GM21825 (cell line): ENCODE measurements around the gene SLC27A6.

Experiments used
- ATAC-seq: cut with Tn5 transposase; IDR thresholded peaks from one replicate; pipeline ENCODE4 v1.9.1; 2021; ENCODE audit warnings: mild to moderate bottlenecking, moderate library complexity; ENCODE audit not compliant: unreplicated experiment

SLC27A6 gene

GRCh38 chr5:129061849-129062248, 96.6 kb downstream of the SLC27A6 start:
- ATAC-seq: no peak

GRCh38 chr5:129063483-129064113, 98.3 kb downstream of the SLC27A6 start:
- no peak for ATAC-seq

GRCh38 chr5:129065721-129066120, 100.4 kb downstream of the SLC27A6 start:
- no peak for ATAC-seq

- no peak for ATAC-seq
Observed at GRCh38 chr5:129067745-129068144, 102.5 kb downstream of the SLC27A6 start.

- no peak for ATAC-seq
Observed at GRCh38 chr5:129069292-129069691, 104.0 kb downstream of the SLC27A6 start.

- no peak for ATAC-seq
Observed at GRCh38 chr5:129073111-129073510, 107.8 kb downstream of the SLC27A6 start.

- ATAC-seq: no peak
Observed at GRCh38 chr5:129074903-129075302, 109.6 kb downstream of the SLC27A6 start.

GRCh38 chr5:129077433-129078075, 112.3 kb downstream of the SLC27A6 start:
- no peak for ATAC-seq

GRCh38 chr5:129078247-129078646, 113.0 kb downstream of the SLC27A6 start:
- no peak for ATAC-seq

- no peak for ATAC-seq
Observed at GRCh38 chr5:129078660-129079059, 113.4 kb downstream of the SLC27A6 start.

GRCh38 chr5:129079496-129079895, 114.2 kb downstream of the SLC27A6 start:
- no peak for ATAC-seq

- ATAC-seq: no peak
Observed at GRCh38 chr5:129080766-129081165, 115.5 kb downstream of the SLC27A6 start.

- no peak for ATAC-seq
Observed at GRCh38 chr5:129082225-129083136, 117.2 kb downstream of the SLC27A6 start.
